GM12875 (cell line): ENCODE measurements around the gene CCND2.

ENCODE experiments used
- H3K4me3 ChIP-seq: one replicate; pipeline ENCODE4 v1.5.1; 2011; ENCODE audit warnings: low read depth, low read length, control low read depth
- CTCF ChIP-seq: IDR thresholded peaks from 2 replicates; pipeline ENCODE4 v1.5.1; 2011; ENCODE audit warnings: low read depth, mild to moderate bottlenecking, control low read depth, inconsistent platforms, low read length, moderate library complexity, borderline replicate concordance; ENCODE audit not compliant: insufficient read depth

Gene CCND2

GRCh38 chr12:4301932-4302501, 28.5 kb downstream of the CCND2 start:
- TF ChIP-seq CTCF: no peak
- H3K4me3 ChIP-seq: no peak overlapping the region

GRCh38 chr12:4302881-4303280, 29.3 kb downstream of the CCND2 start:
- no peak for TF ChIP-seq CTCF
- H3K4me3 ChIP-seq: no peak overlapping the region

GRCh38 chr12:4303750-4304149, 30.2 kb downstream of the CCND2 start:
- no peak overlapping the region for H3K4me3 ChIP-seq
- TF ChIP-seq CTCF: no peak

GRCh38 chr12:4307593-4308333, 34.2 kb downstream of the CCND2 start:
- peak; percentile 38; the same call in 1 of the 2 replicates for TF ChIP-seq CTCF
- H3K4me3 ChIP-seq: no peak overlapping the region

- no peak overlapping the region for H3K4me3 ChIP-seq
- TF ChIP-seq CTCF: no peak
These were observed 34.9 kb downstream of the CCND2 start for GRCh38 chr12:4308334-4308950.

- TF ChIP-seq CTCF: no peak
These were observed 38.2 kb downstream of the CCND2 start for GRCh38 chr12:4311776-4312175.

GRCh38 chr12:4312251-4312650, 38.7 kb downstream of the CCND2 start:
- TF ChIP-seq CTCF: no peak
- H3K4me3 ChIP-seq: no peak overlapping the region

More at GRCh38 chr12:4311776-4312175, 38.2 kb downstream of the CCND2 start:
- H3K4me3 ChIP-seq: no peak overlapping the region
